WERI-Rb-1 (cell line): Measurements from ENCODE around the gene PARVB.

ENCODE experiments used
- DNase-seq: peaks from one replicate; pipeline ENCODE4 v3.0.0-alpha.2; 2020
- H3K27ac ChIP-seq: fragments of 250-450 bp; sonication (Bioruptor Pico); 2 replicates; pipeline ENCODE4 v1.5.1; 2020; ENCODE audit warnings: mild to moderate bottlenecking, moderate library complexity
- H3K27me3 ChIP-seq: fragments of 250-450 bp; sonication (Bioruptor Pico); 2 replicates; pipeline ENCODE4 v1.5.1; 2021; ENCODE audit warnings: mild to moderate bottlenecking, low read depth, moderate library complexity; ENCODE audit not compliant: insufficient read depth, severe bottlenecking
- H3K36me3 ChIP-seq: fragments of 250-450 bp; sonication (Bioruptor Pico); 2 replicates; pipeline ENCODE4 v1.5.1; 2020; ENCODE audit warnings: mild to moderate bottlenecking, moderate library complexity
- H3K4me3 ChIP-seq: 2 replicates; pipeline ENCODE4 v1.5.1; 2011; ENCODE audit warnings: low read depth, mild to moderate bottlenecking, control low read depth, low read length
- H3K9me3 ChIP-seq: fragments of 250-450 bp; sonication (Bioruptor Pico); 2 replicates; pipeline ENCODE4 v1.5.1; 2021; ENCODE audit warnings: mild to moderate bottlenecking, moderate library complexity; ENCODE audit not compliant: severe bottlenecking
- TF ChIP-seq, protein P1 (sequence below): IDR thresholded peaks from 2 replicates; pipeline ENCODE4 v1.5.1; 2011; ENCODE audit warnings: low read depth, mild to moderate bottlenecking, control low read depth, inconsistent platforms, low read length

Gene PARVB

DNA sequence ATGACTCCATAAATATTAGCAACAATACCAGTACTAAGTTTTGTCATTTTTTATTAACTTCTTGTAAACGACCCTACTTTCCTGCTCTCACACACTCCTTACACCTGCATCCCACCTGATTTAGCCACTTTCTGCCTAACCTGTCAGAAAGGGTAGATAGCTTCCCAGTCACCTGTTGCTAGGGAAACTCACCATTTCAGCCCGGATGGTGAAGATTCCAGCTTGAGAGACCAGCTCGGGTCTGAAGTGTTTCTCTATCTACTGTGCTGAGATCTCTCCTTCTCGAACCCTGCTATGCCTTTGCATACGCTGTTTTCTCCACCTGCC is 156.6 kb downstream of the PARVB start, which contains the start of gene PARVG:
TSS of gene PARVG (plus strand) at position 220 of the 327 bp plus-strand sequence. CDS start 2,405 bp downstream, outside the sequence.
- Histone ChIP-seq H3K4me3 (no peak within 1 kb of the TSS), H3K27ac (no peak within 1 kb of the TSS), H3K9me3 (no peaks in the 10 kb centered on the region), H3K36me3 (no peaks in the 10 kb centered on the region), H3K27me3 (no peaks in the 10 kb centered on the region)
- TF ChIP-seq, protein P1, sequence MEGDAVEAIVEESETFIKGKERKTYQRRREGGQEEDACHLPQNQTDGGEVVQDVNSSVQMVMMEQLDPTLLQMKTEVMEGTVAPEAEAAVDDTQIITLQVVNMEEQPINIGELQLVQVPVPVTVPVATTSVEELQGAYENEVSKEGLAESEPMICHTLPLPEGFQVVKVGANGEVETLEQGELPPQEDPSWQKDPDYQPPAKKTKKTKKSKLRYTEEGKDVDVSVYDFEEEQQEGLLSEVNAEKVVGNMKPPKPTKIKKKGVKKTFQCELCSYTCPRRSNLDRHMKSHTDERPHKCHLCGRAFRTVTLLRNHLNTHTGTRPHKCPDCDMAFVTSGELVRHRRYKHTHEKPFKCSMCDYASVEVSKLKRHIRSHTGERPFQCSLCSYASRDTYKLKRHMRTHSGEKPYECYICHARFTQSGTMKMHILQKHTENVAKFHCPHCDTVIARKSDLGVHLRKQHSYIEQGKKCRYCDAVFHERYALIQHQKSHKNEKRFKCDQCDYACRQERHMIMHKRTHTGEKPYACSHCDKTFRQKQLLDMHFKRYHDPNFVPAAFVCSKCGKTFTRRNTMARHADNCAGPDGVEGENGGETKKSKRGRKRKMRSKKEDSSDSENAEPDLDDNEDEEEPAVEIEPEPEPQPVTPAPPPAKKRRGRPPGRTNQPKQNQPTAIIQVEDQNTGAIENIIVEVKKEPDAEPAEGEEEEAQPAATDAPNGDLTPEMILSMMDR = no peak
- no peak for DNase-seq

DNA sequence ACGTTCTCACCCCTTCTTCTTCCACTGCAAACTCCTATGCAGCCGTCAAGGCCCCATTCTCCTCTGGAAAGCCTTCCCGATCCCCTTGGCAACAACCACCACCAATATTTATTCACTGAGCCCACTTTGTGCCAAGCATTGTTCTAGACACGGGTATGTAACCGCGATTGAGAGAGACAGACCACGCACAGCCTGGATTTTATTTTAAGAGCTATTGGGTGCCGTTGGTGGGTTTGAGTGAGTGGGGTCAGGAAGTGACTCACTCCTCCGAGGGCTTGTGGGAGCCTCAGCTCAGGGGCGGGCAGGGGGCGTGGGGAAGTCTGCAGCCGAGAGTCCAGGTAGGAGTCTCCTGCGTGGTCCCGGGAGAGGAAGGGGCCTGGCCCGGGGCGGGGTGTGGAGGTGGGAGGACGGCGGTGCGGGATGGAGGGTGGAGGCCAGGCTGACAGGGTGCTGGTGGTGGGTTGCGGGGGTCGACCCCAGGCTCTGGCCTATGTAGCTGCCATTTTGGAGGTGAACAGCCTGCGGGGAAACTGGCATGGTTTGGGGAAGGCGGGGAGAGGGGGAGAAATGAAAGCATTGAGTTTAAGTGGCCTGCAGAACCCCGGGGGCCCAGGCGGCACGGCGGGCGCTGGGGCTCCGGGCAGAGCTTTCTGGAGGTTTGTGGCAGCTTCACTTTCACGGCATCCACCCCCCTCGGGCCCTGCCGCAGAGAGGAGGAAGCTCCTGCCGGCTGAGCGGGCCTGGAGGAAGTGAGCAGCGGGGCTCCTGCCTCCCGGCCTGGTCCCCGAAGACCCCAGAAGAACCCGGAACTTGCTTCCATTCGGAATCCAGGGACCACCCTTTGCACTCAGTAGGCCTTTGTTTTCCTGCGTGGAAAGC is 157.2 kb downstream of the PARVB start:
- no peaks in the 10 kb centered on the region for H3K36me3 ChIP-seq
- H3K27ac ChIP-seq = no peak overlapping the region
- TF ChIP-seq, protein P1 = no peak
- no peak for DNase-seq
- H3K9me3 ChIP-seq = no peaks in the 10 kb centered on the region
- H3K4me3 ChIP-seq = no peak overlapping the region
- H3K27me3 ChIP-seq = no peaks in the 10 kb centered on the region

DNA sequence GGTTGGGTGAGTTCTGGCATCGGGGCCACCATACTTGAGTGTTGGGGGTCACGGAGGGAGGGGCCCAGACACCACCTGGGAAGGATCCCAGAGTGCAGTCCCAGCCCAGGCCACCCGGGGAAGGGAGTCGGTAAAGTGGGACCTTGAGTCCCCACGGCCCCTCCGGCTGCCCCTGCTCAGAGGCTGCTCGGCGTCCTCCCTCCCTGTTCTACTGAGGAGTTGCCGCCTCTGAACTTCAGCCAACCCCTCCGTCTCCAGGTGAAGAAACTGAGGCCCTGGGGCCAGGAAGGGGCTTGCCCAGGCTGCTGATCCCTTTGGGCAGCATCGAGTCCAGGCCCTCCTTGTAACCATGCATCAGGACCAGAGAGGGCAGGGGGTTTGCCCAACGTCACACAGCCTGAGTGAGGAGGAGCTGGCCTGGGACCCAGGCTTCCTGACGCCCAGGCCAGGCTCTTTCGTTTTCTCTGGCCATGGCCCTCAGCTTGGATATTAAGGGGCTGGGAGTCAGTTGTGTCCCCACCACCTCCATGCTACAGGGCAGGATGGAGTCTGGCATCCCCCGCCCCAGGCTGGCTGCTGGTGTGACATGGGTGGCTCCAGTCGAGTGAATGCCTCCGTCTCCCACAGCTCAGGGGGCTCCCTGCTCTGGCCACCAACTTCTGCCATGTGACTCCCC is 157.9 kb downstream of the PARVB start:
- H3K27me3 ChIP-seq = no peaks in the 10 kb centered on the region
- TF ChIP-seq, protein P1 = no peak
- no peaks in the 10 kb centered on the region for H3K36me3 ChIP-seq
- no peak overlapping the region for H3K4me3 ChIP-seq
- no peak overlapping the region for H3K27ac ChIP-seq
- no peak for DNase-seq
- no peaks in the 10 kb centered on the region for H3K9me3 ChIP-seq

DNA sequence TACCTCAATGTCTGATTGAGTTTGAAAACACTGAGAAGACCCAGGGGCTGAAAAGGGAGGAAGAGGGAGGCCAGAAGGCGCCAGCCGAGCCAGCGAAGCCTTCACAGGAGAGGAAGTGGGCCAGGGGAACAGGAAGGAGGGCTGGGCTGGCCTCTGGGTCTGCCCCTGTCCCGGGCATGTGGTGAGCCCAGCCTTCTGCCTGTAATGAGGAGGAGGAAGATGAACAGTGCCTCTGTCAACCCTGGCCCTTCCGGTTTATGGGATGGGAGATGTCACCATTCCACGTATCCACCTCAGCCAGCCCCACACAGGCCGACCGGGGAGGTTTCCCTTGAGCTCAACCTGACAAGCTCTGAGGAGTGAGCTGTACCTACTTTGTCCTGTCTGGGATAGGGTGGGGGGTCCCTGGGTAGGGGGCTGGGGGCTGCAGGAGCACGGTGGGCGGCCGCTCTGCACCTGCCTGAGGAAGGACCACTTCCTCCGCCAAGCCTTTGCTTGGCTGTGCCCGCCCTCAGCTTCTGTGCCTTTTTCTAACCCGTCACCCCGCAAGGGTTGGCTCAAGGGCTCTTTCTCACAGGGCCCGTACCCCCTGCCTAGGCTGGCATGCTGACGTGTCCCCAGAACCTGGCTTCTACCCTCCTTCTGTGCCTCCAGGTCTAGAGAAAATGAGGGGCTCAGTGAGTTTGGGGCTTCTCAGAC is 158.6 kb downstream of the PARVB start:
- Histone ChIP-seq H3K27me3 (no peaks in the 10 kb centered on the region), H3K4me3 (no peak overlapping the region), H3K9me3 (no peaks in the 10 kb centered on the region), H3K36me3 (no peaks in the 10 kb centered on the region), H3K27ac (no peak overlapping the region)
- DNase-seq = no peak
- TF ChIP-seq, protein P1 = no peak

DNA sequence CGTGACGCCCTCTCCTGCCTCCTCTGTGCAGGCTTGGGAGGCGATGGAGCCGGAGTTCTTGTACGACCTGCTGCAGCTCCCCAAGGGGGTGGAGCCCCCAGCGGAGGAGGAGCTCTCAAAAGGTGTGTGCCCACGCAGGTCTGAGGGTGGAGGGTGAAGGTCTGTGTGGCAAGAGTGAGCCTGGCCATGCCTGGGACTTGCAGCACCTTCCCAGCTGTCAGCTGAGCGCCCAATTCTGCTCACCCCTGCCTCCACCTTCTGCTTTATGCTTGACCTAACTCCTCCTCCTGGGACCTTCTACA is 159.1 kb downstream of the PARVB start:
- Histone ChIP-seq H3K27ac (no peak overlapping the region), H3K27me3 (no peaks in the 10 kb centered on the region), H3K36me3 (no peaks in the 10 kb centered on the region), H3K9me3 (no peaks in the 10 kb centered on the region), H3K4me3 (no peak overlapping the region)
- no peak for DNase-seq
- TF ChIP-seq, protein P1 = no peak
